GM12864 (cell line): ENCODE results near the gene USP3.

Source experiments
- DNase-seq: peaks from one replicate; pipeline ENCODE4 v3.0.0-alpha.2; 2011; ENCODE audit warnings: low read depth
- H3K4me3 ChIP-seq: 2 replicates; pipeline ENCODE4 v1.5.1; 2011; ENCODE audit warnings: mild to moderate bottlenecking, low read depth, low read length, control low read depth
- CTCF ChIP-seq: IDR thresholded peaks from 2 replicates; pipeline ENCODE4 v1.5.1; 2011; ENCODE audit warnings: low read depth, mild to moderate bottlenecking, moderate library complexity, low read length, control low read depth, inconsistent platforms; ENCODE audit errors: missing control alignments

Gene USP3

GRCh38 chr15:63605036-63605435, 100.6 kb downstream of the USP3 start:
- no peak for DNase-seq
- TF ChIP-seq CTCF: no peak
- H3K4me3 ChIP-seq: no peak overlapping the region

GRCh38 chr15:63605816-63606215, 101.4 kb downstream of the USP3 start:
- TF ChIP-seq CTCF: no peak
- no peak for DNase-seq
- H3K4me3 ChIP-seq: no peak overlapping the region

DNA sequence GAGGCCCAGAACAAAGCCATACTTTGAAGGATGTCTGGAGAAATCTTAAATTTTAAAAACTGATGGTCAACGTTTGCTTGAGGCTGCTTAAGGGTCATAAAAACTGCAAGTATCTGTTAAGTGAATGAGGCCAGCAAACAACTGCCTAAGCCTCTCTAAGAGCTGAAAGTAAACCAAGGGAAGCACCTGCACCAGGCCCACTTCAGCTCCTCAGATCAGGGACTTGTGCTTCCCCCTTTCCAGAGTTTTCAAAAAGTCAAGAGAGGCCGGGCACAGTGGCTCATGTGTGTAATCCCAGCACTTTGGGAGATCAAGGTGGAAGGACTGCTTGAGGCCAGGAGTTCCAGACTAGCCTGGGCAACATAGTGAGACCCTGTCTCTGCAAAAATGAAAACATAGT, 101.9 kb downstream of the USP3 start:
- no peak overlapping the region for H3K4me3 ChIP-seq
- no peak for DNase-seq
- no peak for TF ChIP-seq CTCF

DNA sequence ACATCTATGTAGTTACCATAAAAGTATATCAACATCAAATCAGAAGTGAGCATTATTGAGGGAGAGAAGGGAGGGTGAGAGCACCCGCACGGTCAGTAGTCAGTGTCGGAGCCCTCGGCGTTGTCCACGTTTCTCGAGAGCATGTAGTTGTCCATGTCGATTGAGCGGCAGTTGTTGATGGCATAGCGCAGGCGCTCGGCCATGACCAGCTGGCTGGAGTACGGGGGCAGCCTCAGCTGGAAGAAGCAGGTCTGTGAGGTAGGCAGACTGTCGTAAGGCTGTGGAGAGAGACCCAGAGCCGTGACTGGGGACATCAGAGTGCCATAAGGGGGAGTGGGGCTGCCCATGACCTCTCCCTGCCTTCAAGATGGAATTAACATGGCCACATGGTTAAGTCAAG, 104.6 kb downstream of the USP3 start:
- TF ChIP-seq CTCF: no peak
- DNase-seq: no peak
- H3K4me3 ChIP-seq: no peak overlapping the region

DNA sequence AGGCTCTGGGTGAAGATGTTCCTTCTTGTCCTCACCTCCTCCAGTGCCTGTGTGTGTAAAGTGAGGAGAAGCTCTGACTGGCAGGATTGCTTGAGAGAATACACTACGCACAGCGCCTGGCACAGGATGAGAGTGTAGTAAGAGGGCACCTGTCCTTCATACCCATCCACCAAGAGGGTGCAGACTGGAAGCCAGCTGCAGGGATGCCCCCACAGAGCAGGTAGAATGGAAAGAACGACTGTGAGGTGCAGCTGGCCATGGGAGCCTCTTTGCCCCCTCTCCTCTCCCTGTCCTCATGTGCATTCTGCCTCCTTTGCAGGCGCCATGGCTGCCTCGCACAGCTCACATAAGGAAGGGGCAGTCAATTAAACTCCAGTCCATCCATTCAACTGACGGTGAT, 105.1 kb downstream of the USP3 start:
- no peak for TF ChIP-seq CTCF
- no peak for DNase-seq
- no peak overlapping the region for H3K4me3 ChIP-seq

GRCh38 chr15:63610209-63610841, 105.9 kb downstream of the USP3 start:
- DNase-seq: peak; percentile 70
- H3K4me3 ChIP-seq: no peak overlapping the region
- TF ChIP-seq CTCF: peak; percentile 86

GRCh38 chr15:63611177-63611576, 106.8 kb downstream of the USP3 start:
- TF ChIP-seq CTCF: no peak
- no peak overlapping the region for H3K4me3 ChIP-seq
- DNase-seq: no peak
